NCI-H345 treated with DMSO at 0.1 percent for 48 hours (cell line): Measurements from ENCODE around the gene CDAN1.

Experiments used
- DNase-seq: peaks from one replicate; lab custom pipeline; 2025; ENCODE audit not compliant: unreplicated experiment; lab: John Stamatoyannopoulos, UW

The CDAN1 gene

GRCh38 chr15:42735382-42736165 lies 1.4 kb downstream of the CDAN1 start:
- no peak for DNase-seq

DNA sequence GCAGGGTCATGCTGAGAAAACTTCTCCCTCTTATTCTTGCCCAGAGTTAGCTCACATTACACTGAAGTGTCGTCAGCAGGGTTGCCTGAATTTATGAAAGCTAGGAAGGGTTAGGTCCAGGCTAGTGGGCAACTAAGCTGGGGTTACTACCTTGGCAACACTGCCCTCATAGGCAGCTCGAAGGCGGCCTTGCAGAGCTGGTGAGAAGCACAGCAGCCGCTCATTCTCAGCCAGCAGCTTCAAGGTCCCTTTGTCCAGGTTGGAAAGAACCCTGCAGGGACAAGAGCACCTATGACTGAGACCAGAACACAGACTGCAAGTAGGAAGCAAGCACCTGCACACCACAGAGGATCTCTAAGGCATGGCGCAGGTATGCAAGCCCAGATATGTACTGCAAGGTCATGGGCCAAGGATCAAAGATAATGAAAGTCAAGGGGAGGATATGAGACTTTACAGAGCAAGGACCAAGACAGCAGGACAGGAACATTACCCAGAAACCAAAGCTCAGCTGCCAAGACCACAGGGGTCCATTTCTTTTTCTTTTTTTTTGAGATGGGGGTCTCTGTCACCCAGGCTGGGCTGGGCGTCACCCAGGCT lies 2.8 kb downstream of the CDAN1 start:
- no peak for DNase-seq

- DNase-seq = no peak
These were observed 3.9 kb downstream of the CDAN1 start for GRCh38 chr15:42733027-42733426.

- no peak for DNase-seq
These were observed 4.7 kb downstream of the CDAN1 start for GRCh38 chr15:42732095-42732827.

DNA sequence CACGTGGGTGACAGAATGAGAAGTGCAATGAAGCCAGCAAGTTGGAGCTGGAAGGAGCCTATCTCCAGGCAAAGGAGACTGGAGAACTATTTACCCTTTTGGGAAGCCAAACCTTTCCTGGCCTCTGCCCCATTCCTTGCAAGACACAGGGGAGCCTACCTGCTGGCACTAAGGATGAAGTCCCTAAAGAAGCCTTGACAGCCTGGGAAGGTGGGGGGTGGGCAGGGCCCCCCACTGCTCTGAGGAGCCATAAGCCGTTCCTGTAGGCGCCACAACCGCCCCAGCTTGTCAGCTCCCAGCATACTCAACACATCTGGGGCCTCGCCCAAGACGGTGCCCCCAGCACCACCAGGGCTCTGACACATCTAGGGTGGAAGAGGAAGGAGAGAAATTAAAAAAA lies 5.5 kb downstream of the CDAN1 start:
- DNase-seq = no peak

GRCh38 chr15:42730536-42730935 lies 6.4 kb downstream of the CDAN1 start:
- no peak for DNase-seq

DNA sequence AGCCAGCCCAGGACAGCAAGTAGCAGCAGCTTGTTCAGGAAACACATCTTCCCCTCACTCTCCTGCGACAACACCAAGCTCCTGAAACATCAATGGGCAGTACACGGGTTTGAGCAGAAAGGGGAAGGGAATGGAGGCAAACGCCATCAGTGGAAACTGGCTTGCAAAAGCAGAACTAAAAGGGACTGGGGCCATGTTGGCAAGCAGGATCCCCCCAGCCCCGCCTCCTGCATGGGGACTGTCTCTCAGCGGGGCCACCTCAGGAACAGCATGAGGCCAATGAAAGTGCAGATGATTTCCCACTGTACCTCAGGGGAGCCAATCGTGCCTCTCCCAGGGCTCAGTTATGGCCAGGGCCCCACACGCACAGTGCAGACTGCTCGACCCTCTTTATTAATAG lies 6.8 kb downstream of the CDAN1 start:
- DNase-seq = no peak

DNA sequence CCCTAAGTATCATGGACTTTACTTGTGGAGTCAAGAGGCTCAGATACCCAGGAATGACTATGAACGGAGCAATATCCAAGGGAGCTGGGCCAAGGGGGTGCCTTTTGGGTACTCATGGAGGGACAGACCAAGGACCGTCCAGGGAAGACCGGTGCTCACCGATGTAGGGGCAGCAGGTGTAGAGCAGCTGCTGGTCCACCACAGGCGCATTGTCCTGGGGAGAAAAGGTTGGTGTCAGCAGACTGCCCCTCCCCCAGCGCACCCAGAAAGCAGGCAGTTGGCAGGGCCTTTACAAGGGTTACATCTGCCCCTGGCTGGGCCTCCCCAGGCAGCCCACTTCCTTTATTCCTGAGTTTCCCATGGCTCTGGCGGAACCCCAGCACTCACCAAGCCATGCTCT lies 7.5 kb downstream of the CDAN1 start:
- DNase-seq = no peak

- no peak for DNase-seq
These were observed 8.0 kb downstream of the CDAN1 start for GRCh38 chr15:42728972-42729371.

- DNase-seq = no peak
These were observed 8.4 kb downstream of the CDAN1 start for GRCh38 chr15:42728560-42728959.

- DNase-seq = peak; percentile 37
These were observed 9.1 kb downstream of the CDAN1 start for GRCh38 chr15:42727750-42728381.

- peak; percentile 49 for DNase-seq
These were observed 10.8 kb downstream of the CDAN1 start for GRCh38 chr15:42726114-42726513.

DNA sequence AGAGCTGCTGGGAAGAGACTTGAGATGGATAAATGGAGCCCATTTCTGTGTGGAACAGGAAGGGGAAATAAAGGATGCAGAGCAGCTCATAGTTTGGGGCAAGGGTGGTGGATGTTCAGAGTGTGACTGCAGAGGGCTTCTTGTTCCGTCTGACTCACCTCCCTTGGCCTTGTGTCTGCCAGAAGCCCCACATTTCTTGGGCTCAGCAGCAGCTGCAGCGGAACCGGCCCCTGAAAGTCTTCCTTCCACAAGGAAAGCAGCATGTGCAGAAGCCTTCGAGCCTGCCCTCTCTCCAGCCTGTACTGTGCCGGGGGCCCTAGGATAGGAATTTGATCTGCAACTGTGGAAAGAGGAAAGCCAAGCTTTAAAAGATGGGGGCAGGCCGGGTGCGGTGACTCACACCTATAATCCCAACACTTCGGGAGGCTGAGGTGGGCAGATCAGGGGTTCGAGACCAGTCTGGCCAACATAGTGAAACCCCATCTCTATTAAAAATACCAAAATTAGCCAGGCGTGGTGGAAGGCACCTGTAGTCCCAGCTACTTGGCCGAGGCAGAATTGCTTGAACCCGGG lies 11.5 kb downstream of the CDAN1 start:
- DNase-seq = no peak

GRCh38 chr15:42724276-42724675 lies 12.7 kb downstream of the CDAN1 start:
- DNase-seq = no peak

- no peak for DNase-seq
These were observed 13.9 kb downstream of the CDAN1 start for GRCh38 chr15:42723068-42723467.

- DNase-seq = no peak
These were observed 15.0 kb downstream of the CDAN1 start for GRCh38 chr15:42721916-42722315.

DNA sequence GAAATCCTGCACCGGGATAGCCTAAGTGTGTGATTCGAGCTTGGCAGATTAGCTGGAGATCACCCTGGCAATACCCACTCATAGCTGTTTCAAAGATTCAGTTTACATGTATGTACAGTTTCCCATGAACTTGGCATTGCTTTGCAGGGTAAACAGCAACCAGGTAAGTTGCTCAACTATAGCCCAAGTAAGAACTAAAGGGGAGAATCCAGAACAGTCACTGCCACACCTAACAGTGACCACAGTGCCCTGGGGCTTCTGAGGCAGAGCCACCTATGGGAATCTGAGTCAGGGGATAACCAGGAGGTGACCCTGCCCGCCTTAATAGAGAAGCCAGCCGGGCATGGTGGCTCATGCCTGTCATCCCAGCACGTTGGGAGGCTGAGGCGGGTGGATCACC lies 15.9 kb downstream of the CDAN1 start:
- DNase-seq = no peak

GRCh38 chr15:42720071-42720470 lies 16.9 kb downstream of the CDAN1 start:
- no peak for DNase-seq

GRCh38 chr15:42719043-42719442 lies 17.9 kb downstream of the CDAN1 start:
- DNase-seq = no peak

GRCh38 chr15:42716626-42717025 lies 20.3 kb downstream of the CDAN1 start:
- DNase-seq = no peak

DNA sequence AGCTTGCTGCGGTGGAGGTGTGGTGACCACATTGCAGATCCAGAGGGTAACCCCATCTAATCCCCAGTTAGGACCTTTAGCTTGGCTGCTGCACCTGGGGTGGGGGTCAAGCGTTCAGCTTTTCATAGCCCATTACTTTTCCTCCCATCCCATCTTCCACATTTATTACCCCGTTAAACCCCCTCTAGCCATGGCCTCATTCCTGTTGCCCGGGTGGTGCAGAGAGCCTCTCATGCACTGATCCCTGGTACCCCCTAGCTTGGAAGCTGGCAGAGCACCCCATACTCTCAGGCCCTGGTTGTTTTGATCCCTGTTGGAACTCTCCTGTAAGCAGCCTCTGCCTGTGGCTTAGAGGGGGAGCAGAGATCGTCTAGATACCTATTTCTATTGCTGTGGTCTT lies 20.8 kb downstream of the CDAN1 start:
- no peak for DNase-seq
